SH-SY5Y (cell line): ENCODE measurements around the gene ARHGEF16.

ENCODE experiments used
- GATA2 ChIP-seq: IDR thresholded peaks from 2 replicates; pipeline ENCODE4 v1.6.1; 2011; ENCODE audit warnings: mild to moderate bottlenecking, low read depth, low read length
- GATA3 ChIP-seq: IDR thresholded peaks from 2 replicates; pipeline ENCODE4 v1.6.1; 2011; ENCODE audit warnings: low read depth, mild to moderate bottlenecking, low read length, moderate library complexity

DNA sequence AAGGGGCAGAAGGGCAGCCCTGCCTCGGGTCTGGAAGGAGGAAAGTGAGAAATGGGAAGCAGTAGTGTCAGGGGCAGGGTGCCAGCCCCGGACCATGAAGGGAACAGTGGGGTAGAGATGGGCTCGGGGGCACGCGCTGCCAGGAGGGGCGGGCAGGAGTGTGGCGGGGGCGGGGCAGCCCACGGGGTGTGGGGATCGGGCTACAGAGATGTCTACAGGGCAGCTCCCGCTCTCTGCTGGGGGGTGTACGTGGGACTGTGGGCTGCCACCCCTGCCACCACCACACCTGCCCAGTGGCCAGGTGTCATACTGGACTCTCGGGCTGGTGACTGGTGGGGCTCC, 7.4 kb downstream of the ARHGEF16 start:
- no peak for TF ChIP-seq GATA3
- TF ChIP-seq GATA2, result no peak
